Neural cell (in vitro differentiated cells): ENCODE data around the gene TMEM259. TPM values are rescaled to one million over a fixed set of nuclear protein-coding genes. Genes with fewer than 3 reads are reported as not detected.

Experiments used
- H2AFZ ChIP-seq: fragments of 200-600, 300-800 bp; sonication (generic), shearing (Covaris generic); 2 replicates; pipeline ENCODE4 v1.6.0; 2014; ENCODE audit warnings: low read depth, mild to moderate bottlenecking, antibody characterized with exemption, low read length, moderate library complexity
- H3F3A ChIP-seq: fragments of 200-600 bp; shearing (Covaris generic); 2 replicates; pipeline ENCODE4 v1.6.1; 2016; ENCODE audit warnings: mild to moderate bottlenecking, moderate library complexity, mixed read lengths, antibody characterized with exemption, low read length; ENCODE audit not compliant: insufficient read depth, poor library complexity, severe bottlenecking
- H3K27ac ChIP-seq: fragments of 200-600, 300-800 bp; sonication (generic), shearing (Covaris generic); 2 replicates; pipeline ENCODE4 v1.5.1; 2014; ENCODE audit warnings: mild to moderate bottlenecking, low read length, moderate library complexity
- H3K27me3 ChIP-seq: fragments of 300-800, 200-600 bp; sonication (generic), shearing (Covaris generic); 2 replicates; pipeline ENCODE4 v1.6.0; 2014; ENCODE audit warnings: mild to moderate bottlenecking, low read depth, low read length, moderate library complexity; ENCODE audit not compliant: insufficient read depth
- H3K36me3 ChIP-seq: fragments of 300-800, 200-600 bp; sonication (generic), shearing (Covaris generic); 2 replicates; pipeline ENCODE4 v1.5.1; 2014; ENCODE audit warnings: mild to moderate bottlenecking, antibody characterized with exemption, low read length, moderate library complexity; ENCODE audit not compliant: insufficient read depth
- H3K4me2 ChIP-seq: fragments of 300-800, 200-600 bp; sonication (generic), shearing (Covaris generic); 2 replicates; pipeline ENCODE4 v1.6.0; 2014; ENCODE audit warnings: mild to moderate bottlenecking, low read length
- H3K4me3 ChIP-seq: fragments of 300-800, 200-600 bp; sonication (generic), shearing (Covaris generic); 2 replicates; pipeline ENCODE4 v1.5.1; 2014; ENCODE audit warnings: mild to moderate bottlenecking, low read length, moderate library complexity
- H3K79me2 ChIP-seq: fragments of 200-600 bp; shearing (Covaris generic); replicated peaks from 2 replicates; pipeline ENCODE4 v1.6.0; 2014; ENCODE audit warnings: mild to moderate bottlenecking, low read length, moderate library complexity; ENCODE audit not compliant: insufficient read depth
- H3K9ac ChIP-seq: fragments of 300-800, 200-600 bp; sonication (generic), shearing (Covaris generic); 2 replicates; pipeline ENCODE4 v1.6.1; 2016; ENCODE audit warnings: mild to moderate bottlenecking, low read length, mixed read lengths
- H3K9me2 ChIP-seq: fragments of 200-600 bp; shearing (Covaris generic); 2 replicates; pipeline ENCODE4 v1.6.1; 2016; ENCODE audit warnings: mild to moderate bottlenecking, low read length, mixed read lengths; ENCODE audit not compliant: insufficient read depth
- H3K9me3 ChIP-seq: fragments of 200-600, 300-800 bp; sonication (generic), shearing (Covaris generic); 2 replicates; pipeline ENCODE4 v1.6.1; 2016; ENCODE audit warnings: mild to moderate bottlenecking, mixed run types, low read length, moderate library complexity, mixed read lengths
- H4K20me1 ChIP-seq: fragments of 200-600 bp; shearing (Covaris generic); 2 replicates; pipeline ENCODE4 v1.6.1; 2016; ENCODE audit warnings: mild to moderate bottlenecking, mixed run types; ENCODE audit not compliant: insufficient read depth
- CTCF ChIP-seq: fragments of 450-650 bp; IDR thresholded peaks from 2 replicates; pipeline ENCODE4 v1.5.1; 2014; ENCODE audit warnings: antibody characterized with exemption, mild to moderate bottlenecking, moderate library complexity; ENCODE audit not compliant: poor library complexity, severe bottlenecking
- EP300 ChIP-seq: fragments of 450-650 bp; conservative IDR thresholded peaks from 2 replicates; pipeline ENCODE4 v1.6.1; 2014; ENCODE audit warnings: antibody characterized with exemption, mild to moderate bottlenecking, moderate library complexity; ENCODE audit not compliant: poor library complexity, severe bottlenecking
- EZH2 ChIP-seq: fragments of 200-600, 300-800 bp; shearing (Covaris generic), sonication (generic); IDR thresholded peaks from 2 replicates; pipeline ENCODE4 v1.6.1; 2014; ENCODE audit warnings: antibody characterized with exemption, low read length, borderline replicate concordance, mild to moderate bottlenecking; ENCODE audit not compliant: insufficient read depth, poor library complexity, severe bottlenecking
- MXI1 ChIP-seq: fragments of 450-650 bp; conservative IDR thresholded peaks from 2 replicates; pipeline ENCODE4 v1.6.1; 2014; ENCODE audit warnings: antibody characterized with exemption, mild to moderate bottlenecking; ENCODE audit not compliant: poor library complexity, severe bottlenecking
- POLR2AphosphoS5 ChIP-seq: IDR thresholded peaks from 2 replicates; pipeline ENCODE4 v1.6.1; 2012
- RAD21 ChIP-seq: fragments of 450-650 bp; conservative IDR thresholded peaks from 2 replicates; pipeline ENCODE4 v1.6.1; 2014; ENCODE audit warnings: antibody characterized with exemption, mild to moderate bottlenecking, moderate library complexity
- REST ChIP-seq: IDR thresholded peaks from 2 replicates; pipeline ENCODE4 v1.6.1; 2012; ENCODE audit warnings: borderline replicate concordance
- SMC3 ChIP-seq: fragments of 450-650 bp; conservative IDR thresholded peaks from 2 replicates; pipeline ENCODE4 v1.6.1; 2014; ENCODE audit warnings: antibody characterized with exemption, mild to moderate bottlenecking, moderate library complexity; ENCODE audit not compliant: poor library complexity
- TAF1 ChIP-seq: IDR thresholded peaks from 2 replicates; pipeline ENCODE4 v1.6.1; 2012; ENCODE audit warnings: low read depth
- polyA plus RNA-seq: library from polyadenylated mRNA; depleted of rRNA; stranded (reverse); fragments of >200 nt; gene quantifications from 2 replicates; pipeline ENCODE4 v1.2.3, GENCODE V29; 2014

The TMEM259 gene
- polyA plus RNA-seq, 1 donor from 2014 or later, result 176 TPM

- Histone ChIP-seq H3K9me2 (no peaks in the 10 kb centered on the region), H3K79me2 (peaks cover 37% of the 10 kb centered on the region), H4K20me1 (peaks cover 12% of the 10 kb centered on the region), H3K4me2 (no peak overlapping the region), H2AFZ (no peak overlapping the region), H3K9me3 (no peaks in the 10 kb centered on the region), H3F3A (no peaks in the 10 kb centered on the region), H3K27me3 (no peaks in the 10 kb centered on the region), H3K4me3 (no peak overlapping the region), H3K9ac (no peak overlapping the region), H3K27ac (no peak overlapping the region), H3K36me3 (no peaks in the 10 kb centered on the region)
- TF ChIP-seq MXI1 (no peak), POLR2AphosphoS5 (no peak), RAD21 (no peak), EP300 (no peak), SMC3 (no peak), TAF1 (no peak)
Measured at GRCh38 chr19:1015061-1015781, 5.7 kb downstream of the TMEM259 start.

GRCh38 chr19:1014161-1015060 lies 6.5 kb downstream of the TMEM259 start:
- Histone ChIP-seq H3K27ac (no peak overlapping the region), H3K4me3 (no peak overlapping the region), H3K36me3 (no peaks in the 10 kb centered on the region), H3K4me2 (no peak overlapping the region), H3K79me2 (peaks cover 28% of the 10 kb centered on the region), H3K9me2 (no peaks in the 10 kb centered on the region), H3K27me3 (no peaks in the 10 kb centered on the region), H3K9ac (no peak overlapping the region), H3K9me3 (no peaks in the 10 kb centered on the region), H2AFZ (no peak overlapping the region), H4K20me1 (peaks cover 12% of the 10 kb centered on the region), H3F3A (no peaks in the 10 kb centered on the region)
- TF ChIP-seq RAD21 (no peak), SMC3 (no peak), POLR2AphosphoS5 (no peak), TAF1 (no peak), EP300 (no peak), MXI1 (no peak), CTCF (no peak), REST (no peak), EZH2 (no peak)
